H1 (cell line): ENCODE results near the gene GGN. TPM values are rescaled to one million over a fixed set of nuclear protein-coding genes. Genes with fewer than 3 reads are reported as not detected.

ENCODE experiments used
- CTCF ChIA-PET: fragments of 300-600 bp; sonication (Branson Sonifier 250); formaldehyde crosslinking; loops from one replicate; lab custom pipeline; 2021; ENCODE audit not compliant: partially characterized antibody; lab: Charles Lee
- POLR2A ChIA-PET: fragments of 300-600 bp; sonication (Branson Sonifier 250); formaldehyde crosslinking; loops from one replicate; lab custom pipeline; 2021; ENCODE audit warnings: inconsistent platforms; ENCODE audit not compliant: partially characterized antibody; lab: Charles Lee
- DNase-seq, 2 experiments: peaks; one replicate each; pipeline versions ENCODE4 v3.0.0 to v3.0.0-alpha.2; 2010 to 2022; ENCODE audit warnings: low spot score in 2 of 2, low read depth in 1 of 2, mixed read lengths in 1 of 2
- FAIRE-seq: peaks from 2 replicates; lab custom pipeline; 2011; peaks lifted over from hg19 to GRCh38; lab: Jason Lieb, UNC
- H2AFZ ChIP-seq: 2 replicates; pipeline ENCODE4 v1.8.1; 2012; ENCODE audit warnings: low read length, inconsistent platforms
- H2AK5ac ChIP-seq: 2 replicates; pipeline ENCODE4 v1.6.1; 2013; ENCODE audit warnings: low read depth, low read length
- H2BK120ac ChIP-seq: replicated peaks from 2 replicates; pipeline ENCODE3; 2013; ENCODE audit warnings: low read depth, low read length, inconsistent platforms
- H2BK12ac ChIP-seq: 2 replicates; pipeline ENCODE4 v1.6.1; 2013; ENCODE audit warnings: low read depth, low read length
- H2BK15ac ChIP-seq: 2 replicates; pipeline ENCODE4 v1.6.1; 2013; ENCODE audit warnings: low read length
- H2BK20ac ChIP-seq: 2 replicates; pipeline ENCODE4 v1.6.1; 2013; ENCODE audit warnings: low read length
- H2BK5ac ChIP-seq: 2 replicates; pipeline ENCODE4 v1.6.1; 2013; ENCODE audit warnings: low read depth, low read length
- H3K14ac ChIP-seq: 2 replicates; pipeline ENCODE4 v1.6.1; 2013; ENCODE audit warnings: inconsistent platforms; ENCODE audit not compliant: insufficient read length
- H3K18ac ChIP-seq: 2 replicates; pipeline ENCODE4 v1.6.1; 2013; ENCODE audit warnings: low read length; ENCODE audit errors: extremely low read depth
- H3K23ac ChIP-seq: 2 replicates; pipeline ENCODE4 v1.6.1; 2013; ENCODE audit warnings: inconsistent platforms; ENCODE audit not compliant: insufficient read length
- H3K23me2 ChIP-seq: 2 replicates; pipeline ENCODE4 v1.6.1; 2013; ENCODE audit warnings: low read depth, low read length
- H3K27ac ChIP-seq: 2 replicates; pipeline ENCODE4 v1.6.1; 2011; ENCODE audit warnings: low read depth, low read length, inconsistent platforms
- H3K27me3 ChIP-seq, 4 experiments: replicated peaks in 1 of 4; 1 replicate in 1 of 4; 2 replicates in 3 of 4; pipeline versions ENCODE4 v1.6.1 to v1.8.1; 2011 to 2013; ENCODE audit warnings: low read length in 3 of 4, mild to moderate bottlenecking in 3 of 4, inconsistent platforms in 2 of 4, mixed read lengths in 2 of 4, moderate library complexity in 1 of 4; ENCODE audit not compliant: control insufficient read depth in 3 of 4, insufficient read depth in 3 of 4; ENCODE audit errors: extremely low read depth in 1 of 4
- H3K36me3 ChIP-seq, 4 experiments: 2 replicates each; pipeline versions ENCODE4 v1.6.1 to v1.8.1; 2011 to 2013; ENCODE audit warnings: mild to moderate bottlenecking in 4 of 4, low read length in 3 of 4, moderate library complexity in 2 of 4, control low read depth in 1 of 4, inconsistent platforms in 1 of 4; ENCODE audit not compliant: insufficient read depth in 4 of 4, control insufficient read depth in 2 of 4
- H3K4ac ChIP-seq: replicated peaks from 2 replicates; pipeline ENCODE3; 2013; ENCODE audit warnings: low read length, low read depth, mixed read lengths, inconsistent platforms; ENCODE audit not compliant: insufficient read length
- H3K4me1 ChIP-seq, 4 experiments: replicated peaks in 1 of 4; 1 replicate in 1 of 4; 2 replicates in 3 of 4; pipeline versions ENCODE4 v1.6.1 to v1.8.1; 2011 to 2013; ENCODE audit warnings: low read length in 3 of 4, inconsistent platforms in 2 of 4, mixed read lengths in 1 of 4; ENCODE audit not compliant: insufficient read depth in 4 of 4, control insufficient read depth in 3 of 4
- H3K4me2 ChIP-seq, 2 experiments: 2 replicates each; pipeline versions ENCODE4 v1.6.1 to v1.8.1; 2011 to 2013; ENCODE audit warnings: low read depth in 2 of 2, low read length in 2 of 2, control low read depth in 1 of 2, inconsistent platforms in 1 of 2, mild to moderate bottlenecking in 1 of 2; ENCODE audit not compliant: insufficient read depth in 1 of 2
- H3K4me3 ChIP-seq, 4 experiments: fragments of 200-600, 300-600 bp in 1 of 4; sonication (generic), shearing (Covaris generic), sonication (Bioruptor Twin) in 1 of 4; 2 replicates each; pipeline versions ENCODE4 v1.5.1 to v1.8.1; 2011 to 2016; ENCODE audit warnings: low read length in 4 of 4, low read depth in 3 of 4, control low read depth in 2 of 4, inconsistent platforms in 2 of 4, mild to moderate bottlenecking in 2 of 4, mixed read lengths in 1 of 4, moderate library complexity in 1 of 4; ENCODE audit not compliant: insufficient read depth in 2 of 4; ENCODE audit errors: extremely low read depth in 1 of 4
- H3K56ac ChIP-seq: replicated peaks from 2 replicates; pipeline ENCODE3; 2013; ENCODE audit warnings: low read depth, mild to moderate bottlenecking, mixed read lengths, low read length, inconsistent platforms; ENCODE audit not compliant: insufficient read length
- H3K79me1 ChIP-seq: 2 replicates; pipeline ENCODE4 v1.6.1; 2013; ENCODE audit warnings: low read depth, low read length, control low read depth
- H3K79me2 ChIP-seq, 2 experiments: 2 replicates each; pipeline versions ENCODE4 v1.6.1 to v1.8.1; 2012 to 2013; ENCODE audit warnings: low read length in 2 of 2, mild to moderate bottlenecking in 2 of 2, inconsistent platforms in 1 of 2; ENCODE audit not compliant: insufficient read depth in 2 of 2, control insufficient read depth in 1 of 2
- H3K9ac ChIP-seq, 4 experiments: replicated peaks in 1 of 4; 1 replicate in 1 of 4; 2 replicates in 3 of 4; pipeline versions ENCODE4 v1.6.1 to v1.8.1; 2011 to 2013; ENCODE audit warnings: low read depth in 3 of 4, low read length in 3 of 4, control low read depth in 2 of 4, mild to moderate bottlenecking in 2 of 4, moderate library complexity in 2 of 4, inconsistent platforms in 1 of 4; ENCODE audit errors: extremely low read depth in 1 of 4
- H3K9me3 ChIP-seq, 2 experiments: 2 replicates each; pipeline versions ENCODE4 v1.6.1 to v1.8.1; 2012 to 2013; ENCODE audit warnings: mild to moderate bottlenecking in 2 of 2, moderate library complexity in 2 of 2, control low read depth in 1 of 2, inconsistent platforms in 1 of 2, low read depth in 1 of 2, low read length in 1 of 2, mixed read lengths in 1 of 2; ENCODE audit not compliant: insufficient read depth in 2 of 2
- H4K20me1 ChIP-seq, 2 experiments: replicated peaks in 1 of 2; 2 replicates each; pipeline versions ENCODE3 to v1.8.1; 2011 to 2013; ENCODE audit warnings: inconsistent platforms in 2 of 2, low read length in 2 of 2, mild to moderate bottlenecking in 1 of 2; ENCODE audit not compliant: insufficient read depth in 2 of 2, control insufficient read depth in 1 of 2
- H4K5ac ChIP-seq: 2 replicates; pipeline ENCODE4 v1.6.1; 2013; ENCODE audit warnings: low read length, low read depth, mixed read lengths, inconsistent platforms; ENCODE audit not compliant: insufficient read length
- H4K8ac ChIP-seq: 2 replicates; pipeline ENCODE4 v1.8.0; 2013; ENCODE audit warnings: mild to moderate bottlenecking, moderate library complexity, low read length, inconsistent platforms; ENCODE audit not compliant: insufficient read depth; ENCODE audit errors: extremely low read depth
- H4K91ac ChIP-seq: replicated peaks from 2 replicates; pipeline ENCODE3; 2013; ENCODE audit warnings: low read length, mixed read lengths, inconsistent platforms; ENCODE audit not compliant: insufficient read length
- FOSL1 ChIP-seq: IDR thresholded peaks from 2 replicates; pipeline ENCODE4 v1.6.1; 2011; ENCODE audit warnings: mild to moderate bottlenecking, low read depth, low read length, moderate library complexity; ENCODE audit not compliant: insufficient read depth
- WGBS, 2 experiments: shearing (Covaris generic) in 1 of 2; methylation state at CpG; one replicate each; pipeline versions ENCODE4 v1.1.6 to v1.1.7; 2013 to 2015; ENCODE audit warnings: low lambda C conversion rate in 2 of 2, mixed read lengths in 2 of 2, inconsistent platforms in 1 of 2, low coverage in 1 of 2, missing lambda C conversion rate in 1 of 2; ENCODE audit not compliant: insufficient replicate concordance in 2 of 2, insufficient coverage in 1 of 2, insufficient read length in 1 of 2; ENCODE audit errors: extremely low coverage in 1 of 2, missing lambda C conversion rate in 1 of 2; 5-methylcytosine and 5-hydroxymethylcytosine counted together
- polyA plus RNA-seq, 7 experiments: library from polyadenylated mRNA; depleted of rRNA in 3 of 7; stranded (reverse) in 5 of 7; unstranded in 2 of 7; fragments of >200 nt in 5 of 7; fragments of 200-250 nt in 2 of 7; gene quantifications; 1 replicate in 5 of 7; 2 replicates in 1 of 7; 4 replicates in 1 of 7; pipeline versions ENCODE4 v1.2.1 to v1.2.3, GENCODE V29; 2011 to 2013; ENCODE audit warnings: missing spikeins in 2 of 7, mixed read lengths in 2 of 7
- total RNA-seq: library from RNA; stranded (reverse); fragmentation: NEBNext Ultra II Directional; extraction: Animal tissue kit (Norgen Biotek cat#: 25700); gene quantifications from 2 replicates; pipeline ENCODE4 v1.2.1, GENCODE V29; 2021

GGN gene
- total and polyA plus RNA-seq, 2 of the 8 experiments (the other 6 are each of a cell fraction or from before 2014, with no cell fraction given): 0.47 to 1.2 TPM

- no peak overlapping the region for H3K14ac ChIP-seq
- peaks cover 0 to 6% (median 3%) of the 10 kb centered on the region in 4 experiments; a peak in 3 of 7 replicates for H3K4me1 ChIP-seq
- H4K20me1 ChIP-seq: peaks cover 3 to 9% of the 10 kb centered on the region in 2 experiments
- H3K9ac ChIP-seq: no peak overlapping the region
- DNase-seq (no peak), FAIRE-seq (no peak)
- no peak overlapping the region for H3K56ac ChIP-seq
- no peak overlapping the region for H4K8ac ChIP-seq
- 92% methylated on average over 4 of the region's 4 CpGs; no CpG with 5 or more reads in 1 of the 2 experiments for WGBS, 2 experiments
- peaks cover 7% of the 10 kb centered on the region; the same call in 1 of the 2 replicates for H3K23me2 ChIP-seq
- H2AK5ac ChIP-seq: no peak overlapping the region
- no peak overlapping the region for H2BK5ac ChIP-seq
- ChIA-PET POLR2A (interaction anchor here (1.2 to 3.8 kb wide), 3 partner anchors 12 to 60 kb away, joined by 4 to 35 read pairs (median 4); partner anchors contain the start of genes GGN and SPRED3), CTCF (interaction anchor here (1.5 to 5.7 kb wide), 2 partner anchors 41 to 133 kb away, joined by 6 to 28 read pairs; partner anchors contain the start of gene CATSPERG)
- H4K5ac ChIP-seq: no peak overlapping the region
- H3K79me2 ChIP-seq: peaks cover 0 to 22% of the 10 kb centered on the region in 2 experiments; a peak in 2 of 4 replicates
- no peak overlapping the region for H4K91ac ChIP-seq
- no peaks in the 10 kb centered on the region for H3K27me3 ChIP-seq
- H3K27ac ChIP-seq: no peak overlapping the region
- H2BK120ac ChIP-seq: no peak overlapping the region
- no peaks in the 10 kb centered on the region for H3K9me3 ChIP-seq
- H2BK15ac ChIP-seq: no peak overlapping the region
- peaks cover 14% of the 10 kb centered on the region for H3K79me1 ChIP-seq
- TF ChIP-seq FOSL1: no peak
- H3K18ac ChIP-seq: no peak overlapping the region
- H3K4me3 ChIP-seq: no peak overlapping the region
- no peak overlapping the region for H3K23ac ChIP-seq
- no peak overlapping the region for H3K4ac ChIP-seq
- no peak overlapping the region for H2AFZ ChIP-seq
- H2BK12ac ChIP-seq: no peak overlapping the region
- no peak overlapping the region for H3K4me2 ChIP-seq
- peaks cover 13 to 18% (median 15%) of the 10 kb centered on the region in 4 experiments; a peak in 7 of 8 replicates for H3K36me3 ChIP-seq
- H2BK20ac ChIP-seq: no peak overlapping the region
Observed at GRCh38 chr19:38377052-38377451, 10.8 kb downstream of the GGN start.
